HepG2 (cell line): ENCODE results near the gene POU4F3. TPM values are rescaled to one million over a fixed set of nuclear protein-coding genes. Genes with fewer than 3 reads are reported as not detected.
A peak's percentile ranks its signal among the peaks of the same experiment; 100 is the strongest.

Experiments used
- ATAC-seq: fragments of 200-7000 bp; cut with Tn5 transposase; 3 replicates; pipeline ENCODE4 v1.9.1; 2020; ENCODE audit warnings: mild to moderate bottlenecking, moderate library complexity
- BruUV-seq: library from RNA; stranded (reverse); fragments of 400-500 nt; replicated peaks from 2 replicates; lab custom pipeline; 2021; lab: Mats Ljungman, UMichigan
- CTCF ChIA-PET: fragments of 300-600 bp; formaldehyde crosslinking; extraction: SDS; loops from one replicate; lab custom pipeline; 2021; ENCODE audit warnings: low total read pairs, inconsistent platforms, low intra/inter-chr PET ratio; lab: Yijun Ruan, JAX
- POLR2A ChIA-PET: fragments of 350-600 bp; sonication (Branson Sonifier 250); formaldehyde crosslinking; loops from one replicate; lab custom pipeline; 2020; ENCODE audit warnings: antibody characterized with exemption, inconsistent platforms; lab: Yijun Ruan, JAX
- DNase-seq: peaks from one replicate; pipeline ENCODE4 v3.0.0-alpha.2; 2015; ENCODE audit warnings: low spot score
- FAIRE-seq: peaks from 3 replicates; lab custom pipeline; 2011; peaks lifted over from hg19 to GRCh38; lab: Jason Lieb, UNC
- H2AFZ ChIP-seq: one replicate; pipeline ENCODE4 v1.6.1; 2011; ENCODE audit warnings: low read length, inconsistent platforms
- H3K27ac ChIP-seq: fragments of 300-600 bp; 3 replicates; pipeline ENCODE4 v1.8.0; 2011; ENCODE audit warnings: mixed run types, mild to moderate bottlenecking, mixed read lengths, low read length, inconsistent platforms; ENCODE audit not compliant: insufficient read depth; ENCODE audit errors: extremely low read length
- H3K27me3 ChIP-seq, 2 experiments: fragments of 200-600 bp in 1 of 2; 2 replicates in 1 of 2; 3 replicates in 1 of 2; pipeline versions ENCODE4 v1.6.0 to v1.8.0; 2011; ENCODE audit warnings: low read length in 2 of 2, mild to moderate bottlenecking in 2 of 2, moderate library complexity in 2 of 2, inconsistent platforms in 1 of 2; ENCODE audit not compliant: insufficient read depth in 2 of 2, control insufficient read depth in 1 of 2
- H3K36me3 ChIP-seq, 2 experiments: fragments of 200-600 bp in 1 of 2; replicated peaks in 1 of 2; 2 replicates in 1 of 2; 3 replicates in 1 of 2; pipeline versions ENCODE4 v1.5.1 to v1.8.0; 2011; ENCODE audit warnings: low read length in 2 of 2, inconsistent platforms in 1 of 2; ENCODE audit not compliant: insufficient read depth in 2 of 2, control insufficient read depth in 1 of 2
- H3K4me1 ChIP-seq: 2 replicates; pipeline ENCODE4 v1.5.1; 2012; ENCODE audit warnings: low read length, inconsistent platforms; ENCODE audit not compliant: insufficient read depth
- H3K4me2 ChIP-seq: 2 replicates; pipeline ENCODE4 v1.6.0; 2011; ENCODE audit warnings: low read depth, low read length, inconsistent platforms
- H3K4me3 ChIP-seq, 3 experiments: fragments of 200-600 bp in 1 of 3; sonication (generic), shearing (Covaris generic) in 1 of 3; replicated peaks in 1 of 3; 2 replicates each; pipeline ENCODE4 v1.5.1; 2011 to 2016; ENCODE audit warnings: low read length in 3 of 3, inconsistent platforms in 2 of 3, low read depth in 2 of 3, mild to moderate bottlenecking in 2 of 3, control low read depth in 1 of 3, mixed read lengths in 1 of 3; ENCODE audit not compliant: insufficient read depth in 1 of 3
- H3K79me2 ChIP-seq: one replicate; pipeline ENCODE4 v1.6.1; 2011; ENCODE audit warnings: low read length, inconsistent platforms; ENCODE audit not compliant: insufficient read depth
- H3K9ac ChIP-seq: 2 replicates; pipeline ENCODE4 v1.6.0; 2011; ENCODE audit warnings: mild to moderate bottlenecking, low read depth, low read length, inconsistent platforms; ENCODE audit not compliant: insufficient read depth
- H3K9me3 ChIP-seq: 2 replicates; pipeline ENCODE4 v1.5.1; 2012; ENCODE audit warnings: mild to moderate bottlenecking, low read length
- H4K20me1 ChIP-seq: 2 replicates; pipeline ENCODE4 v1.6.0; 2011; ENCODE audit warnings: inconsistent platforms, mild to moderate bottlenecking, low read length, moderate library complexity; ENCODE audit not compliant: insufficient read depth
- ATF4 ChIP-seq, 2 experiments: fragments of 450-650 bp in 1 of 2; sonication (generic) in 1 of 2; formaldehyde crosslinking; IDR thresholded peaks; 2 replicates each; pipeline versions ENCODE4 v1.5.0 to v1.8.0; 2020 to 2022; ENCODE audit warnings: mild to moderate bottlenecking in 1 of 2, missing genetic modification reagents in 1 of 2
- BORCS8-MEF2B ChIP-seq: sonication (generic); formaldehyde crosslinking; IDR thresholded peaks from 2 replicates; pipeline ENCODE4 v1.8.0; 2022; ENCODE audit warnings: mild to moderate bottlenecking, missing genetic modification reagents
- MTA1 ChIP-seq: sonication (generic); formaldehyde crosslinking; IDR thresholded peaks from 2 replicates; pipeline ENCODE4 v1.4.0; 2020; ENCODE audit warnings: missing genetic modification reagents, mild to moderate bottlenecking, borderline replicate concordance
- NR2C2 ChIP-seq: sonication (generic); formaldehyde crosslinking; IDR thresholded peaks from 2 replicates; pipeline ENCODE4 v1.4.0; 2020; ENCODE audit warnings: missing genetic modification reagents, mild to moderate bottlenecking, moderate library complexity, borderline replicate concordance
- NR3C1 ChIP-seq: sonication (generic); formaldehyde crosslinking; IDR thresholded peaks from 2 replicates; pipeline ENCODE4 v1.4.0; 2020; ENCODE audit warnings: missing genetic modification reagents
- TBP ChIP-seq: sonication (generic); formaldehyde crosslinking; IDR thresholded peaks from 2 replicates; pipeline ENCODE4 v1.5.0; 2020; ENCODE audit warnings: missing genetic modification reagents
- TBX2 ChIP-seq: sonication (generic); formaldehyde crosslinking; IDR thresholded peaks from 2 replicates; pipeline ENCODE4 v1.5.0; 2020; ENCODE audit warnings: missing genetic modification reagents, mild to moderate bottlenecking, borderline replicate concordance
- ZMAT5 ChIP-seq: sonication (generic); formaldehyde crosslinking; IDR thresholded peaks from 2 replicates; pipeline ENCODE4 v1.5.0; 2020; ENCODE audit warnings: mild to moderate bottlenecking, low read depth, missing genetic modification reagents, borderline replicate concordance
- ZNF143 ChIP-seq: sonication (generic); formaldehyde crosslinking; IDR thresholded peaks from 2 replicates; pipeline ENCODE4 v1.4.0; 2020; ENCODE audit warnings: missing genetic modification reagents
- WGBS: methylation state at CpG from one replicate; pipeline ENCODE4 v1.1.6; 2017; ENCODE audit warnings: low lambda C conversion rate; 5-methylcytosine and 5-hydroxymethylcytosine counted together
- in situ Hi-C: cut with HindIII; loops from 2 replicates; pipeline ENCODE4 v1.10.0; 2017; ENCODE audit warnings: low pct_unique_long_range_greater_than_20kb; ENCODE audit not compliant: extremely low pct_ligation_motif_present
- intact Hi-C: fragments of 100-400 bp; cut with micrococcal nuclease; formaldehyde crosslinking; loops from one replicate; pipeline ENCODE4 v1.10.0; 2022; ENCODE audit not compliant: unreplicated experiment
- polyA plus RNA-seq, 8 experiments: library from polyadenylated mRNA; depleted of rRNA in 3 of 8; stranded (reverse) in 7 of 8; unstranded in 1 of 8; fragments of >200 nt; fragmentation: Illumina TruSeq in 4 of 8; extraction: Trizol in 4 of 8; gene quantifications; 2 replicates each; pipeline versions ENCODE4 v1.2.1 to v1.2.3, GENCODE V29; 2011 to 2016; ENCODE audit warnings: low read depth in 4 of 8, missing spikeins in 1 of 8, mixed read lengths in 1 of 8; ENCODE audit not compliant: insufficient read depth in 1 of 8
- total RNA-seq, 5 experiments: library from RNA; depleted of rRNA; stranded (reverse); fragments of >200 nt; fragmentation: Illumina TruSeq; extraction: Trizol; gene quantifications; 2 replicates each; pipeline ENCODE4 v1.2.3, GENCODE V29; 2016; ENCODE audit warnings: low read depth in 1 of 5

Gene POU4F3
- total and polyA plus RNA-seq, 2 of the 13 experiments (the other 11 are each of a cell fraction or from before 2014, with no cell fraction given): not detected

GRCh38 chr5:146341854-146342253, 3.2 kb downstream of the POU4F3 start:
- Histone ChIP-seq H3K4me1 (no peaks in the 10 kb centered on the region), H4K20me1 (no peaks in the 10 kb centered on the region; the same call in none of the 2 replicates), H3K9ac (no peak overlapping the region), H3K27me3 (peaks cover 7 to 87% of the 10 kb centered on the region in 2 experiments), H3K27ac (no peak overlapping the region), H3K4me2 (no peak overlapping the region), H3K9me3 (no peaks in the 10 kb centered on the region), H2AFZ (no peak overlapping the region), H3K36me3 (no peaks in the 10 kb centered on the region), H3K79me2 (no peaks in the 10 kb centered on the region), H3K4me3 (no peak overlapping the region)
- FAIRE-seq: no peak
- 2% methylated on average over 6 of the region's 6 CpGs for WGBS
- CTCF ChIA-PET: no interaction called here
- intact Hi-C loops: no loop called here
- no TSS peak for BruUV-seq
- POLR2A ChIA-PET: no interaction called here
- in situ Hi-C loops: no loop called here
- no peak for DNase-seq
- ATAC-seq: no peak
- TF ChIP-seq ZMAT5 (CRISPR knock-in tag) (no peak), MTA1 (no peak), NR3C1 (CRISPR knock-in tag) (no peak), TBP (CRISPR knock-in tag) (no peak), BORCS8-MEF2B (CRISPR knock-in tag) (no peak)

GRCh38 chr5:146342519-146342881, 3.9 kb downstream of the POU4F3 start:
- in situ Hi-C loops: no loop called here
- Histone ChIP-seq H2AFZ (no peak overlapping the region), H4K20me1 (no peaks in the 10 kb centered on the region; the same call in none of the 2 replicates), H3K4me3 (no peak overlapping the region), H3K36me3 (no peaks in the 10 kb centered on the region), H3K27me3 (peaks cover 7 to 81% of the 10 kb centered on the region in 2 experiments), H3K79me2 (no peaks in the 10 kb centered on the region), H3K27ac (no peak overlapping the region), H3K4me2 (no peak overlapping the region), H3K9ac (no peak overlapping the region), H3K9me3 (no peaks in the 10 kb centered on the region), H3K4me1 (no peaks in the 10 kb centered on the region)
- POLR2A ChIA-PET: no interaction called here
- CTCF ChIA-PET: no interaction called here
- WGBS: 11% methylated on average over 14 of the region's 14 CpGs
- BruUV-seq: no TSS peak
- no peak for ATAC-seq
- DNase-seq: no peak
- TF ChIP-seq ZNF143 (CRISPR knock-in tag) (no peak), TBX2 (CRISPR knock-in tag) (no peak), NR2C2 (CRISPR knock-in tag) (no peak), ATF4 (CRISPR knock-in tag; IDR thresholded peaks at IDR 0.05) (0 out of 4 replicates have a peak, but pooled peaks of 1 of the 2 experiments have one; percentile 27)
- intact Hi-C loops: no loop called here
- no peak for FAIRE-seq
